Hepatocyte (in vitro differentiated cells): ENCODE measurements around the gene STX8. TPM values are rescaled to one million over a fixed set of nuclear protein-coding genes. Genes with fewer than 3 reads are reported as not detected.

ENCODE experiments used
- DNase-seq: peaks from one replicate; pipeline ENCODE4 v3.0.0-alpha.2; 2016; ENCODE audit warnings: low spot score
- H2AFZ ChIP-seq: fragments of 200-600 bp; sonication (generic); 2 replicates; pipeline ENCODE4 v1.6.0; 2016; ENCODE audit warnings: antibody characterized with exemption, mild to moderate bottlenecking
- H3K27ac ChIP-seq: fragments of 200-600 bp; sonication (generic); 2 replicates; pipeline ENCODE4 v1.5.1; 2016; ENCODE audit warnings: mild to moderate bottlenecking
- H3K27me3 ChIP-seq: fragments of 200-600 bp; sonication (generic); 2 replicates; pipeline ENCODE4 v1.6.1; 2016
- H3K36me3 ChIP-seq: fragments of 200-600 bp; sonication (generic); replicated peaks from 2 replicates; pipeline ENCODE4 v1.5.1; 2016; ENCODE audit warnings: low read depth; ENCODE audit not compliant: insufficient read depth
- H3K4me1 ChIP-seq: fragments of 200-600 bp; sonication (generic); 2 replicates; pipeline ENCODE4 v1.5.1; 2016; ENCODE audit warnings: mild to moderate bottlenecking, moderate library complexity; ENCODE audit not compliant: insufficient read depth
- H3K4me2 ChIP-seq: fragments of 200-600 bp; sonication (generic); 2 replicates; pipeline ENCODE4 v1.6.0; 2016
- H3K4me3 ChIP-seq: fragments of 200-600 bp; sonication (generic); 2 replicates; pipeline ENCODE4 v1.5.1; 2016; ENCODE audit warnings: mild to moderate bottlenecking
- H3K79me2 ChIP-seq: fragments of 200-600 bp; sonication (generic); 2 replicates; pipeline ENCODE4 v1.6.0; 2017; ENCODE audit warnings: mild to moderate bottlenecking
- H3K9me2 ChIP-seq: fragments of 200-600 bp; sonication (generic); replicated peaks from 2 replicates; pipeline ENCODE4 v1.6.0; 2017; ENCODE audit warnings: mild to moderate bottlenecking; ENCODE audit not compliant: insufficient read depth
- H3K9me3 ChIP-seq: fragments of 200-600 bp; sonication (generic); 2 replicates; pipeline ENCODE4 v1.5.1; 2016; ENCODE audit warnings: low read depth, mild to moderate bottlenecking
- H4K20me1 ChIP-seq: fragments of 200-600 bp; sonication (generic); 2 replicates; pipeline ENCODE4 v1.6.0; 2016; ENCODE audit warnings: mild to moderate bottlenecking; ENCODE audit not compliant: insufficient read depth, poor library complexity, severe bottlenecking
- EZH2 ChIP-seq: fragments of 200-600 bp; sonication (generic); IDR thresholded peaks from 2 replicates; pipeline ENCODE4 v1.6.1; 2016; ENCODE audit warnings: antibody characterized with exemption, mild to moderate bottlenecking, borderline replicate concordance
- EZH2phosphoT487 ChIP-seq: fragments of 200-600 bp; sonication (generic); IDR thresholded peaks from one replicate; pipeline ENCODE4 v1.6.1; 2018; ENCODE audit warnings: antibody characterized with exemption, mild to moderate bottlenecking, low read depth, moderate library complexity; ENCODE audit not compliant: unreplicated experiment, severe bottlenecking
- WGBS: methylation state at CpG from one replicate; pipeline ENCODE4 v1.1.6; 2016; ENCODE audit warnings: low lambda C conversion rate; ENCODE audit errors: missing lambda C conversion rate; 5-methylcytosine and 5-hydroxymethylcytosine counted together
- polyA plus RNA-seq: library from polyadenylated mRNA; unstranded; fragments of >200 nt; fragmentation: Nextera tagmentation; extraction: Ambion mirVana; gene quantifications from 2 replicates; pipeline ENCODE4 v1.2.1, GENCODE V29; 2016
- total RNA-seq: library from RNA; depleted of rRNA; stranded (reverse); fragments of >200 nt; gene quantifications from 2 replicates; pipeline ENCODE4 v1.2.3, GENCODE V29; 2014
- TF ChIP-seq, protein P1 (sequence below): fragments of 200-600 bp; sonication (generic); IDR thresholded peaks from 2 replicates; pipeline ENCODE4 v1.5.1; 2016; ENCODE audit warnings: antibody characterized with exemption, mild to moderate bottlenecking; ENCODE audit not compliant: poor library complexity

Gene STX8
- total and polyA plus RNA-seq, 2 experiments from 2014 or later, result 40.6 to 64.7 TPM

DNA sequence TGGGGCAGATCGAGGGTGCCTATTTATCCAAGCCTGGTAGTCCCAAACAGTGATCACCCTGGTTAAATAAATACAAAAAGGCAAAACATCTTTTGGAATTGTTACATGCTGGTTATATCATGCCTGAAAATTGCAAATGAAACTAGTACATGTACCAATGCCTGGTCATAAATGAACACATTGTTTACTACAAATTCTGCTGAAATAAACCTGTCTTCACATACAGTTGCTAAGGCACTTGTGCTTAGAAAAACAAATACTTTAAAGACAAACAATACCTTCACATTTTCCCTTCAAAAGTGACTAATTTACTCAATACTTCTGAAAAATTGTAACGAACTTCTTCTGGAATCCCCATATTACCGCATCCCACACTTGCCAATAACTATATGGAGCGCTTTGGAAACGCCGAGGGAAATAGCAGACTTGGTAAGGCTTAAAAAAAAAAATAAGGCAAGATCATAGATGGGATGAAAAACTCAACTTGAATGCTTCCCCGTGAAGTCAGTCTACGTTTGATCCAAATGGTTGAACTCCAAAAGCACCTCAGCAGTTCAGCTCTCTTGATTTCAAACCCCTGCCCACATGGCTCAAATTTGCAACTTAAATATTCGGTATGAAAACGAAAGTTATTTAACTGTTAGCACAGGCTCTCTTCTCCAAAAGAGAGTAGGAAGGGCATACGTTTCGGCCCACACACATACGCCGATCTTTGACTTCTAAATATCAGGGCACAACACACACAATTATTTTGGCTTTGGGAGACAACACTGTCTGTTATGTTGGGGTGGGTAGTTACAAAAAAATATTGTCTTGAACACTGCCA is 289.8 kb downstream of the STX8 start:
- Histone ChIP-seq H3K4me3 (no peak overlapping the region), H3K9me3 (no peaks in the 10 kb centered on the region), H3K4me1 (no peaks in the 10 kb centered on the region), H3K79me2 (no peaks in the 10 kb centered on the region), H4K20me1 (no peaks in the 10 kb centered on the region), H3K4me2 (no peak overlapping the region), H3K27ac (no peak overlapping the region), H3K9me2 (no peaks in the 10 kb centered on the region), H3K36me3 (no peaks in the 10 kb centered on the region), H2AFZ (no peak overlapping the region), H3K27me3 (no peaks in the 10 kb centered on the region)
- 94% methylated on average over 14 of the region's 14 CpGs for WGBS
- DNase-seq, result no peak
- TF ChIP-seq EZH2, result no peak
- no peak for TF ChIP-seq EZH2phosphoT487
- TF ChIP-seq, protein P1, sequence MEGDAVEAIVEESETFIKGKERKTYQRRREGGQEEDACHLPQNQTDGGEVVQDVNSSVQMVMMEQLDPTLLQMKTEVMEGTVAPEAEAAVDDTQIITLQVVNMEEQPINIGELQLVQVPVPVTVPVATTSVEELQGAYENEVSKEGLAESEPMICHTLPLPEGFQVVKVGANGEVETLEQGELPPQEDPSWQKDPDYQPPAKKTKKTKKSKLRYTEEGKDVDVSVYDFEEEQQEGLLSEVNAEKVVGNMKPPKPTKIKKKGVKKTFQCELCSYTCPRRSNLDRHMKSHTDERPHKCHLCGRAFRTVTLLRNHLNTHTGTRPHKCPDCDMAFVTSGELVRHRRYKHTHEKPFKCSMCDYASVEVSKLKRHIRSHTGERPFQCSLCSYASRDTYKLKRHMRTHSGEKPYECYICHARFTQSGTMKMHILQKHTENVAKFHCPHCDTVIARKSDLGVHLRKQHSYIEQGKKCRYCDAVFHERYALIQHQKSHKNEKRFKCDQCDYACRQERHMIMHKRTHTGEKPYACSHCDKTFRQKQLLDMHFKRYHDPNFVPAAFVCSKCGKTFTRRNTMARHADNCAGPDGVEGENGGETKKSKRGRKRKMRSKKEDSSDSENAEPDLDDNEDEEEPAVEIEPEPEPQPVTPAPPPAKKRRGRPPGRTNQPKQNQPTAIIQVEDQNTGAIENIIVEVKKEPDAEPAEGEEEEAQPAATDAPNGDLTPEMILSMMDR, result no peak

DNA sequence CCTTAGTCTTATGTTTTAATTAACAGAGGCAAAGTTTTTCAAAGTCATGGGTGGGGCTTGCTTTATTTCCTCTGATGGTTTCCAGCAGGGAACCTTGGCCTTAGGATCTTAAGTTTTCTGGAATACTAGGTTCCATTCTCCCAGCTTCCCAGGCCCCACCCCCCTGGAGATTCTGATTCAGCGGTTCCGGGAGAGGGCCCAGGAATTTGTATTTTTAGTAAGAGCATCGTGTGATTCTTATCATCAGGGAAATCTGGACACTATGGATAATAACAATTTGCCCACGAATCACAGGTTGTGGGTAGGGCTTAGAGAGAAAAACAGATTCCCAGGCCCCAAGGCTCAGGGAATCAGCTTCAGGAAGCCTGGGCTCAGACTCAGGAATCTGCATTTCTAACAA is 290.7 kb downstream of the STX8 start:
- Histone ChIP-seq H3K36me3 (no peaks in the 10 kb centered on the region), H3K4me2 (no peak overlapping the region), H3K79me2 (no peaks in the 10 kb centered on the region), H3K4me3 (no peak overlapping the region), H3K4me1 (no peaks in the 10 kb centered on the region), H3K27me3 (no peaks in the 10 kb centered on the region), H2AFZ (no peak overlapping the region), H4K20me1 (no peaks in the 10 kb centered on the region), H3K9me2 (no peaks in the 10 kb centered on the region), H3K9me3 (no peaks in the 10 kb centered on the region), H3K27ac (no peak overlapping the region)
- TF ChIP-seq, protein P1, result no peak
- TF ChIP-seq EZH2 (no peak), EZH2phosphoT487 (no peak)
- 73% methylated on average over 4 of the region's 4 CpGs for WGBS
- no peak for DNase-seq

DNA sequence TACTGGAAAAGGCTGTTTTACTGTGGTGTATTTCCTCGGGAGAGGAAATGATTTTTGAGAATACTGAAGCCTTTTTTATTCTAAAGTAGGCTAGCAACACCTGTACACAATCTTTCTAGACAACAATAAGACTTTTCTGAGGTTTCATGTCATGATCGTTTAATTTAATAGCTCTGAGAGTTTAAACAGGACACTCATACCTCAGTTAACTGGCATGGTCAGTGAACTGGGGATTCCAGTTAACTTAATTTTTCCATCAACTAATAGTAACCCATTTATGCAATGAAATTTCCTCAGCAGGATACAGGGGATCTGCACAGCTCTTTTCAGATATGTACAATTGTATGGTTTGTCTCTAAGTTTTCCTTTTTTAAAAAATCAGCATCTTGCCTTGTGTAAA is 291.7 kb downstream of the STX8 start:
- no peak overlapping the region for H3K4me2 ChIP-seq
- no peaks in the 10 kb centered on the region for H3K36me3 ChIP-seq
- no peaks in the 10 kb centered on the region for H3K4me1 ChIP-seq
- H3K9me3 ChIP-seq, result no peaks in the 10 kb centered on the region
- H3K79me2 ChIP-seq, result no peaks in the 10 kb centered on the region
- DNase-seq, result no peak
- no peaks in the 10 kb centered on the region for H4K20me1 ChIP-seq
- TF ChIP-seq, protein P1, result no peak
- TF ChIP-seq EZH2 (no peak), EZH2phosphoT487 (no peak)
- WGBS, result 56% methylated on average over 2 of the region's 2 CpGs
- H3K4me3 ChIP-seq, result no peak overlapping the region
- no peaks in the 10 kb centered on the region for H3K9me2 ChIP-seq
- H3K27me3 ChIP-seq, result no peaks in the 10 kb centered on the region
- no peak overlapping the region for H3K27ac ChIP-seq
- H2AFZ ChIP-seq, result no peak overlapping the region
